WERI-Rb-1 (cell line): ENCODE results near the gene AOPEP.

Source experiments
- DNase-seq: peaks from one replicate; pipeline ENCODE4 v3.0.0-alpha.2; 2020
- H3K27ac ChIP-seq: fragments of 250-450 bp; sonication (Bioruptor Pico); 2 replicates; pipeline ENCODE4 v1.5.1; 2020; ENCODE audit warnings: mild to moderate bottlenecking, moderate library complexity
- H3K27me3 ChIP-seq: fragments of 250-450 bp; sonication (Bioruptor Pico); 2 replicates; pipeline ENCODE4 v1.5.1; 2021; ENCODE audit warnings: mild to moderate bottlenecking, low read depth, moderate library complexity; ENCODE audit not compliant: insufficient read depth, severe bottlenecking
- H3K36me3 ChIP-seq: fragments of 250-450 bp; sonication (Bioruptor Pico); 2 replicates; pipeline ENCODE4 v1.5.1; 2020; ENCODE audit warnings: mild to moderate bottlenecking, moderate library complexity
- H3K4me3 ChIP-seq: 2 replicates; pipeline ENCODE4 v1.5.1; 2011; ENCODE audit warnings: low read depth, mild to moderate bottlenecking, control low read depth, low read length
- H3K9me3 ChIP-seq: fragments of 250-450 bp; sonication (Bioruptor Pico); 2 replicates; pipeline ENCODE4 v1.5.1; 2021; ENCODE audit warnings: mild to moderate bottlenecking, moderate library complexity; ENCODE audit not compliant: severe bottlenecking
- TF ChIP-seq, protein P1 (sequence below): IDR thresholded peaks from 2 replicates; pipeline ENCODE4 v1.5.1; 2011; ENCODE audit warnings: low read depth, mild to moderate bottlenecking, control low read depth, inconsistent platforms, low read length

The AOPEP gene

DNA sequence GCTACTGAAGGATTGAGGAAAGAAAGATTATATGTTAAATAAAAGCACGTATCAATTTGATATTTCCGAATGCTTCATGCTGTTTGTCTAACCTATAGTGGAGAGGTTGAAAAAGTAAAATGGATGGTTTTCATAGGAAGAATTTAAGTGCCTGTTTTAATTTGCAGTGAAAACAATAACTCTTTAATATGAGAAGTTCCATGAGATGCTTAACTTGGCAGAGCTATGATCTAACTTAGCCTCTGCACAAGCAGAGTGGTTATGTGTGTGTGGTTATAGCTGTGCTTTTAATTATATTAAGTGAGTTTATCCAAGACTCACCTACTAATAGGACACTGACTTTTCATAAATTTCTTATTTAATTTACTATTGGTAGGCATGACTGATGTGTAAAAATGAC is 57.4 kb downstream of the AOPEP start:
- H3K27ac ChIP-seq = no peak overlapping the region
- no peaks in the 10 kb centered on the region; the same call in 1 of the 2 replicates for H3K36me3 ChIP-seq

DNA sequence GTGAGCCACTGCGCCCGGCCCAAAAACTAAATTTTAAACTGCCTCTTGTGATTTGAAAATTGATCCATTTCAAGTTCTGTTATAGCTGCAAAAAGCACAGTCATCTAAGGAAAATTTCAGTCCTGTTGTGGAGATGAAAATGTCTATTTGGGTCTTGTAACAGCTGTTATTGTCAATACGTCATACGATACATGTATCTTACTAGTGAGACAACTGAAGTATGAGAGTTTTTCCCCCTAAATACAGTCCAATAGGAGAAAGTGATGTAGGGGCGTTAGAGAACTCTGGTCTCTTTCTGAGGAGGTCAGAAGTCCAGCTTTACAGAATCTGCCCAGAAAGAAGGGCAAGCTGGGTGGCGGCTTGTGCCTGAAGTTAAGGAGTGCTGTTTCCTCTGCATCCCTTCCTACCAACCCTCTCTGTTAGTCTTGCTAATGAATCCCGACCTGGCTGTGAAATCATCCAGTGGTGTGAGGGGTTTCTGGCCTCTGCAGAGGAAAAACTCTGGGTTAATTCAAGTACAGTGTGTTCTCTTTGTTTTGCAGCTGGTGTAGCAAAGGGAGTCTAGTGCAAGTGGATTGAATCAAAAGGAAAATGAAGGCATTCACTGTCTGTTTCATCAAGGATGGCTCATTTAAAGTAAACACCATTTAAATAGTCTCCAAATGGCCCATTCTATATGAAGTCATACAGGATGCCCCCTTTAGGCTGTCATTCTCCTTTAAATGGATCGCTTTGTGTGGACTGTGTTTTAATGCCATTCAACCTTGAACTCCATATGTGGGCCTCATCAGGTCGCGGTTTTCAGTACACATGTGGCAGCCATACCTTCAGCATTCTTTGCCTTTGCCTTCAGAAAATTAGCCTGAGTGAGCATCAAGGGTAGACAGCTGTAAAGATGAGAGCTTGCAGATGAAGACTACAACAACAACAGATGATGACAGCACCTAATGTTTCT is 59.0 kb downstream of the AOPEP start:
- DNase-seq = no peak
- H3K27ac ChIP-seq = no peak overlapping the region
- H3K4me3 ChIP-seq = no peak overlapping the region
- no peaks in the 10 kb centered on the region for H3K27me3 ChIP-seq
- no peaks in the 10 kb centered on the region; the same call in 1 of the 2 replicates for H3K36me3 ChIP-seq
- TF ChIP-seq, protein P1, sequence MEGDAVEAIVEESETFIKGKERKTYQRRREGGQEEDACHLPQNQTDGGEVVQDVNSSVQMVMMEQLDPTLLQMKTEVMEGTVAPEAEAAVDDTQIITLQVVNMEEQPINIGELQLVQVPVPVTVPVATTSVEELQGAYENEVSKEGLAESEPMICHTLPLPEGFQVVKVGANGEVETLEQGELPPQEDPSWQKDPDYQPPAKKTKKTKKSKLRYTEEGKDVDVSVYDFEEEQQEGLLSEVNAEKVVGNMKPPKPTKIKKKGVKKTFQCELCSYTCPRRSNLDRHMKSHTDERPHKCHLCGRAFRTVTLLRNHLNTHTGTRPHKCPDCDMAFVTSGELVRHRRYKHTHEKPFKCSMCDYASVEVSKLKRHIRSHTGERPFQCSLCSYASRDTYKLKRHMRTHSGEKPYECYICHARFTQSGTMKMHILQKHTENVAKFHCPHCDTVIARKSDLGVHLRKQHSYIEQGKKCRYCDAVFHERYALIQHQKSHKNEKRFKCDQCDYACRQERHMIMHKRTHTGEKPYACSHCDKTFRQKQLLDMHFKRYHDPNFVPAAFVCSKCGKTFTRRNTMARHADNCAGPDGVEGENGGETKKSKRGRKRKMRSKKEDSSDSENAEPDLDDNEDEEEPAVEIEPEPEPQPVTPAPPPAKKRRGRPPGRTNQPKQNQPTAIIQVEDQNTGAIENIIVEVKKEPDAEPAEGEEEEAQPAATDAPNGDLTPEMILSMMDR = no peak
- no peaks in the 10 kb centered on the region for H3K9me3 ChIP-seq

More for the DNA sequence above, 57.4 kb downstream of the AOPEP start:
- TF ChIP-seq, protein P1 = no peak
- DNase-seq = no peak
- Histone ChIP-seq H3K27me3 (no peaks in the 10 kb centered on the region), H3K9me3 (no peaks in the 10 kb centered on the region), H3K4me3 (no peak overlapping the region)

DNA sequence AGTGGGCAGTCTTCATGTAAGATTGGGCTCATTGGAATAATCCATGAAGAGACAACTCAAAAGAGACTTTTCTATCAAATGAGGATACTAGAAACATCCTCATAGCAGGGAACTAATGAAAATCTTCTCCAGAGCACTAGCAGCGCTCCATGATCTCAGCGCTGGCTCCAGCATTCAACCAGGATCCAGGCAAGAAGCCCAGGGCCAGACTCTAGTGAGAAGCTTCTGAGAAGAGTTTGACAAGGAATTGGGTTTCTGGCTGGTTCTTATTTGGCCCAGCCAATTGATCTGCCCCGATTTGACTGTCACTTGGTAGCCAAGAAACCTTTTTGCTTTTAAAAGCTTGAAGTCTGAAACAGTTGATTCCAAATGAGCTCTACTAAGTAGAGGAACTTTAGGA is 60.1 kb downstream of the AOPEP start:
- TF ChIP-seq, protein P1 = no peak
- no peak overlapping the region for H3K27ac ChIP-seq
- H3K9me3 ChIP-seq = no peaks in the 10 kb centered on the region
- no peaks in the 10 kb centered on the region; the same call in 1 of the 2 replicates for H3K36me3 ChIP-seq
- H3K4me3 ChIP-seq = no peak overlapping the region
- H3K27me3 ChIP-seq = no peaks in the 10 kb centered on the region
- DNase-seq = no peak

DNA sequence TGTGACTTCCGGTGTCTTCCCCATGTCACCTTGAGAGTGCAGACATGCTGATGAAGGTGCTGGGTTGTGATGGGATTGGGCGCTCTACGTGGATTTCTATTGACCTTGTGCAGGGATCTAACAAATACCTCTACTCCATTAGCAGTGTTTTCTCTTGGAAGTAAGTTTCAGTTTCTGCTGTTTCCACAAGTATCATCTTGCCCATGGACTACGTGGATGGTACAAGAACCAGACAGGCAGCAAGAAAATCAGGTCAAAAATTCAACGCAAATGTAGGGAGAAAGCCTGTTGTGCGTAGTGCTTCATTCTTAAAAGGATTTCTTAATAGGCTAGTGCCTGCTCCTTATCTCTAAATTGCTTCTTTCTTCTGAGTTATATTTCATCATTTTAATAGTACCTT is 60.8 kb downstream of the AOPEP start:
- Histone ChIP-seq H3K9me3 (no peaks in the 10 kb centered on the region), H3K27me3 (no peaks in the 10 kb centered on the region), H3K27ac (no peak overlapping the region), H3K4me3 (no peak overlapping the region), H3K36me3 (no peaks in the 10 kb centered on the region; the same call in 1 of the 2 replicates)
- no peak for DNase-seq
- TF ChIP-seq, protein P1 = no peak

DNA sequence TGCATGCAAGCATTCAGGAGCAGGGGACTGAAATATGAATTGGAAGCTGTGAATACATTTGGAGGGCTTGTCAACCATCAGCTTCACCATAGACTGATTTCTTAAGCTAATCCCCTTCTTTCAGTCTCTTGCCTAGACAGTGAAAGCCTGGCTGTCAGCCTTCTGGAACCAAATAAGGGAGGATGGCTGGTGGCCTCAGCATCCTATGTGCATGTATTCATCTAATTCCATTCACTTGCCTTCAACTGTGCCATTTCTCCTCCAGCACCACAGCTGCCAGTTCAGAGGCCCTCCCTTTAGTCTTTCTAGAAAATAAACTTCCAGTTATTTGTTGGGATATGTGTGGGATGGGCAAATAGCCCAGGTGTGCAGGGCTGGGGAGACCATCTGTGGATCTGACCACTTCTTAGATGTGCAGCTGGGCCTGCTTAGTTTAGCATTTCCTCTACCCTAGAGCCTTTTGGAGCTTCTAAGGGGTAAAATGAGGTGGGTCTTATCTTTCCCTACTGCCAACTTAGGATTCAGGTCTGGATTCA is 62.1 kb downstream of the AOPEP start:
- DNase-seq = peak; percentile 34
- Histone ChIP-seq H3K4me3 (no peak overlapping the region), H3K9me3 (peaks cover under 1% of the 10 kb centered on the region), H3K27ac (no peak overlapping the region), H3K27me3 (no peaks in the 10 kb centered on the region), H3K36me3 (peaks cover 8% of the 10 kb centered on the region)
- TF ChIP-seq, protein P1 = no peak
